HG02981 (cell line): Measurements from ENCODE around the gene STX10.
A peak's percentile ranks its signal among the peaks of the same experiment; 100 is the strongest.
"Not testable (repeated sequence)": the region's sequence is repeated elsewhere in the genome, so short reads cannot be mapped to it uniquely, and the experiment has no call there.

Experiments used
- ATAC-seq: cut with Tn5 transposase; IDR thresholded peaks from one replicate; pipeline ENCODE4 v1.9.1; 2021; ENCODE audit warnings: mild to moderate bottlenecking, moderate library complexity; ENCODE audit not compliant: unreplicated experiment

The STX10 gene

DNA sequence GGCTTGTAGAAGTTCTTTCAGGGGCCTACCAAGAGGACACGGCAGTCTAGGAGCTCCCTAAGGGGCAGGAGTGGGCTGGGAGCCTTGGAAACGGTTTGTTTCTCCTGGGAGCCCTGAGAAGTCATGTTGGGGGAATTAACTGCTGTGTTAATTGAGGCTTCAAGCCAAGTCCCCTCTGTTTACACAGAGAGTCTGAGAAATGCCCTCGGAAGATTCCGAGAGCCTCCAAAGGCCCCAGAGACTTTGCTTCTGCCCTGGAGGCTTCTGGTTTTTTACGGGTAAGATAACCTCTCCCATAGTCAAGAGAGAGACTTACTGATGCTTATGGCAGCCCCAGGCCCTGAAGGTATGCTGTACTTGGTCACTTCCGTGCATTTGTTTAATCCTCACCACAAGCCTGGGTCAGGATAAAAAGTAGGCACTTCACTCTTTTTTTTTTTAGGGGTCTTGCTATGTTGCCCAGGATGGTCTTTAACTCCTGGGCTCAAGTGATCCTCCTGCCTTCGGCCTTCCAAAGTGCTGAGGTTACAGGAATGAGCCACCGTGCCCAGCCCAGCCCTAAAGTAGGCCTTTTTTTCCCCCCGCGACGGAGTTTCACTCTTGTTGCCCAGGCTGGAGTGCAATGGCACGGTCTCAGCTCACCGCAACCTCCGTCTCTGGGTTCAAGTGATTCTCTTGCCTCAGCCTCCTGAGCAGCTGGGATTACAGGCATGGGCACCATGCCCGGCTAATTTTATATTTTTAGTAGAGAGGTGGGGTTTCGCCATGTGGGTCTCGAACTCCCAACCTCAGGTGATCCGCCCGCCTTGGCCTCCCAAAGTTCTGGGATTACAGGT is 15.2 kb upstream of the STX10 start:
- no peak for ATAC-seq

GRCh38 chr19:13164343-13165161 is 14.4 kb upstream of the STX10 start:
- ATAC-seq = no peak

- ATAC-seq = no peak
Observed at GRCh38 chr19:13163609-13164342, 13.6 kb upstream of the STX10 start.

DNA sequence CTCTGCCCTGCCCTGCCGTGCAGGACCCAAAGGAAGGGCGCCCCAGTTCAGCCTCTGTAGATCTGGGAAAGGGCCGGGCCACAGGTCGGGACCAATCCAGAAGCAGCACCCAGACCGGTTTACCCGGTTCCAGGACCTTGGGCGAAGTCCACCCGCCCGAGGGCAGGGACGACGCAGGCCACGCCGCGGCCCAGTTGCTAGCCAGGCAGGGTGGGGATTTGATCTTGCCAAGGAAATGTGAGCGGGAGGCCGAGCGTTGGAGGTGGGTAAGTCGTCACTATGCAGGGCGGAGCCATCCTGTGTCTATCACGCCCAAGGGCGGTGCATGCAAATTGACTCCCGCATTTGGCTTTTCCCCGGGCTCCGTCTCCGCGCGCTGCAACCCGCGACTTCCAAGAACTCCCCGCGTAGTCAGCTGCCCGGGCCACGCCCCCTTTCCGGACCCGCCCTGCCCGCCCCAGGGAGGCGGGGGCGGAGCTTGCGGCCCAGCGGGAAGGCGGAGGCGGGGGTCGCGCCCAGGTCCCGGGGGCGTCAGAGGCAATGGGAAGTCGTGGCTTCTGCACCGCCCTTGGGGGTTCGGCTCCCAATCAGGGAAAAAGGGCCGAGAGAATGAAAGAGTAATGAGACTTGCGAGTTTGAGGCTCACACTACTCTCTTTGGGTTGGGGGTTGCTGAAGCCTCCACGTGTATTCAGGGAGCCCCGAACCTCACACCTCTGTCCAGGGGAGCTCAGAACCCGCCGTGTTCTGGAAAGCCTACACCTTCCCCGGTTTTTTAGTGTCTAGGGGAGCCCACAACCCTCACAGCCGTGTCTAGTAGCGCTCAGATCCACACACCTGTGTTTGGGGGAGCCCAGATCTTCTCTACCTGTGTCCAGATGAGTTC is 12.8 kb upstream of the STX10 start:
- ATAC-seq = peak; percentile 48

DNA sequence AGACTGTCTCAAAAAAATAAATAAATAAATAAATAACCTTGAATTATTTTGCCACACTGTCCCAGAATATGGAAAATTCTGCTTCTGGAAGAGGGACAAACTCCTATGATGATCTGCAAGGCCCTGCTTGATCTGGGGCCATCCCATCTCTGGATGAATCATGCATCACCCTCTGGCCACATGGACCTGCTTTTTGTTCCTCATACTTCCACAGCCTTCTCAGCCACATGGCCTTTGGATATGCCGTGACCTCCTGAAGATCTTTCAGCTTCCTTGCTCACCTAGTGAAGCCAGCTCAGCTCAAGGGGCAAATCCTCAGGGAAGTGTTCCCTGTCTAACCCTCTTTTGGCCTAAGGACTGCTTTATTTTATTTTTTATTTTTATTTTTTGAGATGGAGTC is 10.4 kb upstream of the STX10 start:
- ATAC-seq = no peak

- ATAC-seq = no peak
Observed at GRCh38 chr19:13159713-13160112, 9.5 kb upstream of the STX10 start.

- peak; percentile 25 for ATAC-seq
Observed at GRCh38 chr19:13155472-13156359, 5.5 kb upstream of the STX10 start.

DNA sequence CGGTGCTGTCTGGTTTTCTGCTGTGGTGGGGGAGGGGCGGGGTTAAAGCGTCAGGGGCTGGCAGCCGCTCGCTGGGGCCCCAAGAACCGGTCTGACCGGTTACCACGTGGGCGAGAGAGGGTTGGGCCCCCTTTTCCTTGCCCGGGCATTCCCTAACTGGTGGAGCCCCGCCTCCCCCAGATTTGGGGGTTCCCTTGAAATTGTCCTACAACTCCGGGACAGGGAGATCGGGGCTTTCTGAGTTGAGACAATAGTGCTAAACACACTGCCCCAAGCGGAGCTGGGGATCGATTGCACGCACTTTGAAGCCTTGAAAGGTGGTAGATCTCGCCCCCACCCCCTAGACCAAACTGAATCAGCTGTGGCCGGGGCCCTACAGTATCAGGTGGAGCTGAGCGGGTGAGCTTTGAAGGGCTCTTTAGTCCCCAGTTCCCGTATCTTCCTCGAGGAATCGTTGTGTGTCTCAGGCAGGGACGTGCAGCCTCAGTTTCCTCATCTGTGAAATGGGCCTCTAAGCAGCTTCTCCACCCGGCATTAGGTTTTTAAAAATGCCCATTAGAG is 4.8 kb upstream of the STX10 start:
- no peak for ATAC-seq

- ATAC-seq = no peak
Observed at GRCh38 chr19:13154241-13154778, 4.1 kb upstream of the STX10 start.

- no peak for ATAC-seq
Observed at GRCh38 chr19:13153569-13154240, 3.5 kb upstream of the STX10 start.

DNA sequence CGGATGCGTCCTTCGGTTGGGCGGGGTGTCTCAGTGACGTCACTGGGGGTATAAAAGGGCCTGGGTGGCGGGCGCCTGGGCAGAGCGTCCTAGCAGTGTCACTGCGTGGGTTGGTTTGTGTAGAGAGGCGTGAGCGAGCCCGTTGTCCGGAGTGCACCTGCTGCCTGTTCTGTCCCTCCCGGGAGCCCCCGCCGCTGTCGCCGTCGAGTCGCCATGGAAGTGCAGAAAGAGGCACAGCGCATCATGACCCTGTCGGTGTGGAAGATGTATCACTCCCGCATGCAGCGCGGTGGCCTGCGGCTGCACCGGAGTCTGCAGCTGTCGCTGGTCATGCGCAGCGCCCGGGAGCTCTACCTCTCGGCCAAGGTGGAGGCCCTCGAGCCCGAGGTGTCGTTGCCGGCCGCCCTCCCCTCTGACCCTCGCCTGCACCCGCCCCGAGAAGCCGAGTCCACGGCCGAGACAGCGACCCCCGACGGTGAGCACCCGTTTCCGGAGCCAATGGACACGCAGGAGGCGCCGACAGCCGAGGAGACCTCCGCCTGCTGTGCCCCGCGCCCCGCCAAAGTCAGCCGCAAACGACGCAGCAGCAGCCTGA is 2.9 kb upstream of the STX10 start:
- no peak for ATAC-seq

DNA sequence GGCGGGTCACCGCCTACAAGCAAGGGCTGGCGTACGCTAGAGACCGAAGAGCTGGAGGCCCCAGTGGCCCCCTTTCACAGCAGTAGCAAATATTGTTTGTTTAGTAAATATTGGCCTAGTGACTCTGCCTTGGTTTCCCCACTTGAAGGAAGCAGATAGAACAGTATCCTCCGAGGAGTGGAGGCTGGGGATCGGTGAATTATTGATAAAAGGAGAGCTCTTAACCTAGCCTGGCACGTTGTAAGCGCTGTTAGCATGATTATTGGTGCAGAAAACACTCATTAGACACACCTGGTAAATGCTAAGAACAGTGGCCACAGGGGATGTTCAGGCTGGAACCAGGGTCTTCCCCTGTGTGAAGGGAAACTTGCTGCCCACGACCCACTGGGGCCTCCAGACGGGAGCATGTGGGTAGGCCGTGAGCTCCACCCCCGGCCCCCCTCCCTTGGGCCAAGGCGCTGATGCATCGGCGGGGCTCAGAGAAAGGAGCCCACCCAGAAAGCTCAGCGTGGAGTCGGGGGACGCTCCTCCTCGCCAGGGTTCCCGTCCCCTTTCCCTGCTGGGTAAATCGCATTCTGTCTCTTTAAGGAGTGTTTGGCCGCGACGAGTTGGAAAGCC is 2.3 kb upstream of the STX10 start:
- no peak for ATAC-seq

DNA sequence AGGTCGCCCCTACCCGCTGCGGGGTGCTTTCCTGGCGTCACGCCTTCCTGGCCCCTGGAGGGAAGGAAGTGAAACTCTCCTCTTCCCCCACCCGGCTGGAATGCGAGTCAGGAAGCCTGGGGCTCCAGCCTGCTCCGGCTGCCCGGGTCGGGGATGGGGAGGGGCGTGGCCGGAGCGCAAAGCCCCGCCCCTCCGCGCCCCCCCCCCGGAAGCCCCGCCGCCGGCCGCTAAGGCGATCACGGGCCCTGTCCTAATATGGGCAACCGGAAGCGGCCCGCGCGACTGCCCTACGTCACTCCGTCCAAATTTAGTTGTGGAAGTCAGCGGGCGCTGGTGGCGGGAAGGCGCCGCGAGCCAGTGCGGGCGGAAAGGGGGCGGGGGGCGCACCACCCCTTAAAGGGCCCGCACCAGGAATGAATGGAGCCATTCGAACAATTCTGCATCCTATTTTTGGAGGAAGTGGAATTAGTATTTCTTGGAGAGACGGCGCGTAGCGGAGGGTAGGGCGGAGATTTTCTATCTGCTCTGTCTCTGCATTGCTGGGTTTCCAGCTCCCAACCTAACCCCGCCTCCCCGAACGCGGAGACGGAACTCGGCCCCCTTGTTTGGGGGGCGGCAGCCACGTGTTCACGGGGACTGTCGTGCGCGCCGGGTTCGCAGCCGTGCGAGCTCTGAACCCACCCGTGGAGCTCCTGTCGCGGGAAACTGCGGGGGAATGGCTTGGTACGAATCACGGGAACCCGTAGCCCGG is 1.6 kb upstream of the STX10 start:
- peak; percentile 33 for ATAC-seq

GRCh38 chr19:13150931-13151604 is 893 bp upstream of the STX10 start:
- no peak for ATAC-seq

GRCh38 chr19:13149628-13150186 is 468 bp downstream of the STX10 start:
- no peak for ATAC-seq

DNA sequence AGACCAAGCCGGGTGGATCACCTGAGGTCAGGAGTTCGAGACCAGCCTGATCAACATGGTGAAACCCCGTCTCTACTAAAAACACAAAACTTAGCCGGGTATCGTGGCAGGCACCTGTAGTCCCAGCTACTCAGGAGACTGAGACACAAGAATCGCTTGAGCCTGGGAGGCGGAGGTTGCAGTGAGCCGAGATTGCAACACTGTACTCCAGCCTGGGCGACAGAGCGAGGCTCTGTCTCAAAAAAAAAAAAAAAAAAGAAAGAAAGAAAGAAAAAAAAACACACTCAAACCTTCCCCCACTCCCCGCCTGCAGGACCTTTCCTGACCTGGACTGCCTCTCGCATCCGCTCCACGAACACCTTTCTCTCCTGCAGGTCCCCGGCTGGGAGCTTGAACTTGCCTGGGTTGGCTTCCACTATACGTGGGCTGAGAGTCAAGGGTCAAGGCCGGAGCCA is 975 bp downstream of the STX10 start:
- not testable (repeated sequence) for ATAC-seq
